ENCODE results near the gene RASL11B.
A peak's percentile ranks its signal among the peaks of the same experiment; 100 is the strongest.

Gene RASL11B

DNA sequence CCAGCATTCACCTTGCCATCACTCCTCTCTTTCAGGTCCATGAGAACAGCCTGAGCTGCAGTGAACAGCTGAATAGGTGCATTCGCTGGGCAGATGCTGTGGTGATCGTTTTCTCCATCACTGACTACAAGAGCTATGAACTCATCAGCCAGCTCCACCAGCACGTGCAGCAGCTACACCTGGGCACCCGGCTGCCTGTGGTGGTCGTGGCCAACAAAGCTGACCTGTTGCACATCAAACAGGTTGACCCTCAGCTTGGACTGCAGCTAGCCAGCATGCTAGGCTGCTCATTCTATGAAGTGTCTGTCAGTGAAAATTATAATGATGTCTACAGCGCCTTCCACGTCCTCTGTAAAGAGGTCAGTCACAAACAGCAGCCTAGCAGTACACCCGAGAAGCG is 3.2 kb downstream of the RASL11B start:
- no peak overlapping the region for H3K4me3 ChIP-seq (ENCODE audit: low read length)
- TF ChIP-seq CTCF (conservative IDR thresholded peaks at IDR 0.05; ENCODE audit: low read length): no peak
- no peak for DNase-seq (ENCODE audit: low read depth)

GRCh38 chr4:52866734-52867133 is 4.6 kb downstream of the RASL11B start:
- no peak for DNase-seq (ENCODE audit: low read depth)
- no peak for TF ChIP-seq CTCF (conservative IDR thresholded peaks at IDR 0.05; ENCODE audit: low read length)
- H3K4me3 ChIP-seq (ENCODE audit: low read length): no peak overlapping the region

DNA sequence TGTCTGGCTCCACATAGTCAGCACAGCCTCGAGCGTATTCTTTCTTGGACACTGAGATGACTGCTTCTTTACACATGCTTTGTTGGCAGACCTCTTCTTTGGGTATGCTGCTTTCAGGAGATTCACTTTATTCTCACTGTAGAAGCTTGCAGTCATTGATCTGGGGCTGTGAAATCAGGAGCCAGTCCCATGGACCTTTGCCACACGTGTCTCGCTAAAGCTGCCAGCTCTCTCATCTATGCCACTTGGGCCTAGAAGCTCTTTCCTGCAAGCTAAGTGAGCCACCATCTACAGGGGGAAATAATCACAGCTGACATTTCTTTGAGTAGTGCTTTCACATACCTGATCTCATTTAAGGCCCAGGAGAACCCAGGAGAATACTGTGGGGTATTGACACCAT is 5.0 kb downstream of the RASL11B start:
- DNase-seq (ENCODE audit: low read depth): no peak
- no peak for TF ChIP-seq CTCF (conservative IDR thresholded peaks at IDR 0.05; ENCODE audit: low read length)
- no peak overlapping the region for H3K4me3 ChIP-seq (ENCODE audit: low read length)

DNA sequence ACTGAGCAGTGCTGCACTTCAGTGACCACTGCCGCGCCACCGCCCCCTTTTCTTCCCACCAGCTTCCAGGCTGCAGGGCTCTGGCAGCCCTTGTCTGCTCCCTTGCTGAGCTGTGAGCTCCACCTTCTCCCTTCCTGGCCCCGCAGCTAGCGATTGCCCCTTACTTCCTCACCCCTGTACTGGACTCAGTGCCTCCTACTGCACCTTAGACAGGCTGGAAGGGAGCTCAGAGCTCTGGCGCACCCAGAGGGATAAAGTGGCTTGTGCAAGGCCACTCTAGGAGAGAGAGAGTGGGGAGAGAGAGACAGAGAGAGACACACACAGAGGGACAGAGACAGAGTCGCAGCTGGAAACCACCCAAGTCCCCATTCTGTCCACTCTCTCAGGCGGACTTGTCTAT is 6.0 kb downstream of the RASL11B start:
- no peak overlapping the region for H3K4me3 ChIP-seq (ENCODE audit: low read length)
- TF ChIP-seq CTCF (conservative IDR thresholded peaks at IDR 0.05; ENCODE audit: low read length): no peak
- no peak for DNase-seq (ENCODE audit: low read depth)

GRCh38 chr4:52869196-52869595 is 7.1 kb downstream of the RASL11B start:
- DNase-seq (ENCODE audit: low read depth): peak; percentile 84
- TF ChIP-seq CTCF (conservative IDR thresholded peaks at IDR 0.05; ENCODE audit: low read length): no peak
- H3K4me3 ChIP-seq (ENCODE audit: low read length): no peak overlapping the region

GRCh38 chr4:52869656-52870055 is 7.5 kb downstream of the RASL11B start:
- DNase-seq (ENCODE audit: low read depth): no peak
- H3K4me3 ChIP-seq (ENCODE audit: low read length): no peak overlapping the region
- no peak for TF ChIP-seq CTCF (conservative IDR thresholded peaks at IDR 0.05; ENCODE audit: low read length)

DNA sequence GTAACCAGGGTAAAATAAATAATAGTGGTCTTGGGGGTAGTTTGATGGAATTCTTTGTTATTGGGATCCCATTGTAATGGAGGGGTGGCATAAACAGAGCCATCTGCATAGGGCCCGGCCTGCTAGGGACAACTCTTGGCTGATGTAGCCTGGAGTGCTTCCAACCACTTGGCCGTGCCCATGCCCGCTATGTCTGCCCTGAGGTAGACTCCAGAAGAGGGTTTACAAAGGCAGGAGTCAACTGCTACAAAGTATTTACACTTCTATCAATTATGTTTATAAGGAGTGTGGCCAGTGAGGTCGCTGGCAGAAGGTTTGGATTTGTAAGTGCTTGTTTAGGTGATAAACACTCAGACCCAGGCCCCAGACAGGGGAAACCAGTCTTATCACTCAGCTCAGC is 8.1 kb downstream of the RASL11B start:
- no peak for DNase-seq (ENCODE audit: low read depth)
- no peak for TF ChIP-seq CTCF (conservative IDR thresholded peaks at IDR 0.05; ENCODE audit: low read length)
- no peak overlapping the region for H3K4me3 ChIP-seq (ENCODE audit: low read length)

All from AG10803 (cell line).